ENCODE results near the gene KIT. TPM values are rescaled to one million over a fixed set of nuclear protein-coding genes. Genes with fewer than 3 reads are reported as not detected.

The KIT gene
- total and polyA plus RNA-seq, 2 of the 13 experiments (the other 11 are each of a cell fraction or from before 2014, with no cell fraction given) = not detected

- Histone ChIP-seq H3K36me3 (replicated peaks in 1 of 2; ENCODE audit: control insufficient read depth in 1 of 2, insufficient read depth in 2 of 2, low read length in 2 of 2) (no peaks in the 10 kb centered on the region), H3K27me3 (ENCODE audit: control insufficient read depth in 1 of 2, insufficient read depth in 2 of 2, low read length in 2 of 2) (no peaks in the 10 kb centered on the region), H2AFZ (ENCODE audit: low read length) (no peak overlapping the region), H3K4me3 (replicated peaks in 1 of 3; ENCODE audit: insufficient read depth in 1 of 3, low read depth in 2 of 3, low read length in 3 of 3) (no peak overlapping the region), H3K4me2 (ENCODE audit: low read depth, low read length) (no peak overlapping the region), H4K20me1 (ENCODE audit: insufficient read depth, low read length) (no peaks in the 10 kb centered on the region), H3K9ac (ENCODE audit: insufficient read depth, low read depth, low read length) (no peak overlapping the region), H3K79me2 (ENCODE audit: insufficient read depth, low read length) (no peaks in the 10 kb centered on the region), H3K4me1 (ENCODE audit: insufficient read depth, low read length) (no peaks in the 10 kb centered on the region), H3K9me3 (ENCODE audit: low read length) (no peaks in the 10 kb centered on the region), H3K27ac (ENCODE audit: extremely low read length, insufficient read depth, low read length) (no peak overlapping the region)
- no peak for TF ChIP-seq REPIN1 (CRISPR knock-in tag; IDR thresholded peaks at IDR 0.05; ENCODE audit: borderline replicate concordance, low read depth)
- TF ChIP-seq ZEB1 (IDR thresholded peaks at IDR 0.05; ENCODE audit: insufficient replicate concordance, low read depth) = no peak
- TF ChIP-seq ZNF724P (CRISPR knock-in tag; IDR thresholded peaks at IDR 0.05; ENCODE audit: borderline replicate concordance) = no peak
- no peak for TF ChIP-seq U2AF2 (IDR thresholded peaks at IDR 0.05; ENCODE audit: low read depth, low read length)
- TF ChIP-seq HCFC1 (IDR thresholded peaks at IDR 0.05; ENCODE audit: low read depth, low read length) = no peak
- TF ChIP-seq YY1 (IDR thresholded peaks at IDR 0.05; ENCODE audit: insufficient read depth, insufficient replicate concordance, low read depth, low read length) = no peak
- no peak for TF ChIP-seq CHCHD3 (CRISPR knock-in tag; IDR thresholded peaks at IDR 0.05)
- TF ChIP-seq PAX8 (CRISPR knock-in tag; IDR thresholded peaks at IDR 0.05; ENCODE audit: borderline replicate concordance) = no peak
- DNase-seq (ENCODE audit: low spot score) = no peak
- in situ Hi-C loops (cut with HindIII; ENCODE audit: extremely low pct_ligation_motif_present, low pct_unique_long_range_greater_than_20kb) (no loop called here), intact Hi-C loops (cut with micrococcal nuclease; ENCODE audit: unreplicated experiment) (no loop called here)
- no TSS peak for BruUV-seq (replicated peaks)
- no peak for FAIRE-seq
- whole genome bisulfite sequencing (ENCODE audit: low lambda C conversion rate) = 29% methylated on average over 9 of the region's 9 CpGs
- ChIA-PET CTCF (ENCODE audit: low intra/inter-chr PET ratio, low total read pairs) (no interaction called here), POLR2A (no interaction called here)
- ATAC-seq = no peak
Measured at GRCh38 chr4:54742636-54743399, 85.1 kb downstream of the KIT start.

GRCh38 chr4:54743562-54743961, 85.8 kb downstream of the KIT start:
- 40% methylated on average over 3 of the region's 3 CpGs for WGBS (ENCODE audit: low lambda C conversion rate)
- no peaks in the 10 kb centered on the region for H4K20me1 ChIP-seq (ENCODE audit: insufficient read depth, low read length)
- no peaks in the 10 kb centered on the region for H3K9me3 ChIP-seq (ENCODE audit: low read length)
- ChIA-PET CTCF (ENCODE audit: low intra/inter-chr PET ratio, low total read pairs) (no interaction called here), POLR2A (no interaction called here)
- H3K4me3 ChIP-seq (replicated peaks in 1 of 3; ENCODE audit: insufficient read depth in 1 of 3, low read depth in 2 of 3, low read length in 3 of 3) = no peak overlapping the region
- H3K4me1 ChIP-seq (ENCODE audit: insufficient read depth, low read length) = no peaks in the 10 kb centered on the region
- no peak overlapping the region for H3K27ac ChIP-seq (ENCODE audit: extremely low read length, insufficient read depth, low read length)
- H3K9ac ChIP-seq (ENCODE audit: insufficient read depth, low read depth, low read length) = no peak overlapping the region
- H3K36me3 ChIP-seq (replicated peaks in 1 of 2; ENCODE audit: control insufficient read depth in 1 of 2, insufficient read depth in 2 of 2, low read length in 2 of 2) = no peaks in the 10 kb centered on the region
- BruUV-seq (replicated peaks) = no TSS peak
- in situ Hi-C loops (cut with HindIII; ENCODE audit: extremely low pct_ligation_motif_present, low pct_unique_long_range_greater_than_20kb) (no loop called here), intact Hi-C loops (cut with micrococcal nuclease; ENCODE audit: unreplicated experiment) (no loop called here)
- no peak for FAIRE-seq
- H3K79me2 ChIP-seq (ENCODE audit: insufficient read depth, low read length) = no peaks in the 10 kb centered on the region
- DNase-seq (ENCODE audit: low spot score) = no peak
- no peak for ATAC-seq
- no peak overlapping the region for H3K4me2 ChIP-seq (ENCODE audit: low read depth, low read length)
- H3K27me3 ChIP-seq (ENCODE audit: control insufficient read depth in 1 of 2, insufficient read depth in 2 of 2, low read length in 2 of 2) = no peaks in the 10 kb centered on the region
- no peak overlapping the region for H2AFZ ChIP-seq (ENCODE audit: low read length)
- no peak for TF ChIP-seq ZNF564 (CRISPR knock-in tag; IDR thresholded peaks at IDR 0.05)
- no peak for TF ChIP-seq ZNF501 (CRISPR knock-in tag; IDR thresholded peaks at IDR 0.05)
- TF ChIP-seq, protein P1, sequence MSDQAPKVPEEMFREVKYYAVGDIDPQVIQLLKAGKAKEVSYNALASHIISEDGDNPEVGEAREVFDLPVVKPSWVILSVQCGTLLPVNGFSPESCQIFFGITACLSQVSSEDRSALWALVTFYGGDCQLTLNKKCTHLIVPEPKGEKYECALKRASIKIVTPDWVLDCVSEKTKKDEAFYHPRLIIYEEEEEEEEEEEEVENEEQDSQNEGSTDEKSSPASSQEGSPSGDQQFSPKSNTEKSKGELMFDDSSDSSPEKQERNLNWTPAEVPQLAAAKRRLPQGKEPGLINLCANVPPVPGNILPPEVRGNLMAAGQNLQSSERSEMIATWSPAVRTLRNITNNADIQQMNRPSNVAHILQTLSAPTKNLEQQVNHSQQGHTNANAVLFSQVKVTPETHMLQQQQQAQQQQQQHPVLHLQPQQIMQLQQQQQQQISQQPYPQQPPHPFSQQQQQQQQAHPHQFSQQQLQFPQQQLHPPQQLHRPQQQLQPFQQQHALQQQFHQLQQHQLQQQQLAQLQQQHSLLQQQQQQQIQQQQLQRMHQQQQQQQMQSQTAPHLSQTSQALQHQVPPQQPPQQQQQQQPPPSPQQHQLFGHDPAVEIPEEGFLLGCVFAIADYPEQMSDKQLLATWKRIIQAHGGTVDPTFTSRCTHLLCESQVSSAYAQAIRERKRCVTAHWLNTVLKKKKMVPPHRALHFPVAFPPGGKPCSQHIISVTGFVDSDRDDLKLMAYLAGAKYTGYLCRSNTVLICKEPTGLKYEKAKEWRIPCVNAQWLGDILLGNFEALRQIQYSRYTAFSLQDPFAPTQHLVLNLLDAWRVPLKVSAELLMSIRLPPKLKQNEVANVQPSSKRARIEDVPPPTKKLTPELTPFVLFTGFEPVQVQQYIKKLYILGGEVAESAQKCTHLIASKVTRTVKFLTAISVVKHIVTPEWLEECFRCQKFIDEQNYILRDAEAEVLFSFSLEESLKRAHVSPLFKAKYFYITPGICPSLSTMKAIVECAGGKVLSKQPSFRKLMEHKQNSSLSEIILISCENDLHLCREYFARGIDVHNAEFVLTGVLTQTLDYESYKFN (CRISPR knock-in tag; conservative IDR thresholded peaks at IDR 0.05) = no peak
- no peak for TF ChIP-seq RAD21 (CRISPR knock-in tag; IDR thresholded peaks at IDR 0.05)
- TF ChIP-seq ZNF234 (CRISPR knock-in tag; conservative IDR thresholded peaks at IDR 0.05) = no peak
- TF ChIP-seq ZNF777 (CRISPR knock-in tag; IDR thresholded peaks at IDR 0.05) = no peak
- TF ChIP-seq ZNF20 (CRISPR knock-in tag; IDR thresholded peaks at IDR 0.05) = no peak
- no peak for TF ChIP-seq NFIB (CRISPR knock-in tag; IDR thresholded peaks at IDR 0.05; ENCODE audit: borderline replicate concordance)
- no peak for TF ChIP-seq MED8 (CRISPR knock-in tag; IDR thresholded peaks at IDR 0.05; ENCODE audit: insufficient replicate concordance)

All from HepG2 (cell line).